Activated CD8-positive, alpha-beta memory T cell treated with anti-CD3 and anti-CD28 coated beads, Interleukin-2, amount 50 U/mL, for 24 hours (primary cell): ENCODE data around the gene TSHZ2.

Experiments used
- DNase-seq: peaks from one replicate; pipeline ENCODE4 v3.0.0-alpha.2; 2020; ENCODE audit errors: extremely low read depth

Gene TSHZ2

DNA sequence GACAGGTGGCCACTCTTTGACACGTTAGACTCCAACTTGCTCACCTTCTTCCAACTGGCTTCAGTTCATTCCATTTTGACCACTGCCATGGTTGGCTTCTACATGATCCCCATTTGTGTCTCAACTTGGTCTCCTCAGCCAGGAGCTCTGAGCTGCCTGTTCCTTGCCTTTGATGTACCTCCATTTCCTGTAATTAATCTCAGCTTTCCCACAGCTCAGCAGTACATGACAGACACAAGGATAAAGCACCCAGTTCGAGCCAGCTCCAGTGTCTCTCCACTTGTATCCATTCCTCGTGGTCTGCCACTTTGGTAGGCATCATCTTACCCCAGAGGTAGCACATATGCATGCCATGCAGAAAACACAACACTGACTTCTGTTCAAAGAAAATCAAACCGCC, 161.0 kb downstream of the TSHZ2 start:
- DNase-seq = no peak

DNA sequence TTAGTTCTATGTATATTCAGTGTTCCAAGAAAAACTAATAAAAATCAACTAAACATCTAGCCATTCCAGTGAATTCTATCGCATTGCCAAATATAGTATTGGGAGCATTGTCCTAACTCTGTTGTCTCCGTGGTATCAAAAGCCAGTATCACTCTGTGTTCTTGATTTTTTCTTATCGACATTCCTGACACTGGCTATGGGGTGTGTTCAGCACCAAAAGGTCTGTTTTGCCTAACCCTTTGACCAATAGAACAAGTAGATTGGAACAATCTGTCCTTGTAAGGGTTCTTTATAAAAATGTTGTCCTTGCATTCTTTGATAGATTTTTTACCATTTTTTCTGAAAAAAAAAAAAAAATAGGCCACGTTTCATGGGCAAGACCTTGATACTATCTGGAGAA, 161.5 kb downstream of the TSHZ2 start:
- no peak for DNase-seq

DNA sequence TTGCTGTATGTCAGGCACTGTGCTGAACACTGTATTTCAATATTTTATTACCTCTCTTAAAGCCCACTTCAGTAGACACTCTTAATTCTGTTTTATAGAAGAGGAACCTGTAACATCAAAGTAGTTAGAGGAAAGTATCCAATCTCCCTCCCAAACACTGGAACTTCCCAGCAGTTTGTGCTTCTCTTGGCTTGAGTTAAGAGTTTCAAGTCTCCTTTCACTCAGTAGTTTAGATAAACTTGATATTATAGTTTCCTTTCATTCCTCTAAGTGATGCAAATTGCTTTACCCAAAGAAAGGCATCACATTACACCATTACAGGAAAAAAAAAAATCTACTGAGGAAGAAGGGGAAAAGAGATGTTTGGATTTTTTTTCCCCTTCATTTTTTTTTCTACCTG, 164.3 kb downstream of the TSHZ2 start:
- DNase-seq = no peak

DNA sequence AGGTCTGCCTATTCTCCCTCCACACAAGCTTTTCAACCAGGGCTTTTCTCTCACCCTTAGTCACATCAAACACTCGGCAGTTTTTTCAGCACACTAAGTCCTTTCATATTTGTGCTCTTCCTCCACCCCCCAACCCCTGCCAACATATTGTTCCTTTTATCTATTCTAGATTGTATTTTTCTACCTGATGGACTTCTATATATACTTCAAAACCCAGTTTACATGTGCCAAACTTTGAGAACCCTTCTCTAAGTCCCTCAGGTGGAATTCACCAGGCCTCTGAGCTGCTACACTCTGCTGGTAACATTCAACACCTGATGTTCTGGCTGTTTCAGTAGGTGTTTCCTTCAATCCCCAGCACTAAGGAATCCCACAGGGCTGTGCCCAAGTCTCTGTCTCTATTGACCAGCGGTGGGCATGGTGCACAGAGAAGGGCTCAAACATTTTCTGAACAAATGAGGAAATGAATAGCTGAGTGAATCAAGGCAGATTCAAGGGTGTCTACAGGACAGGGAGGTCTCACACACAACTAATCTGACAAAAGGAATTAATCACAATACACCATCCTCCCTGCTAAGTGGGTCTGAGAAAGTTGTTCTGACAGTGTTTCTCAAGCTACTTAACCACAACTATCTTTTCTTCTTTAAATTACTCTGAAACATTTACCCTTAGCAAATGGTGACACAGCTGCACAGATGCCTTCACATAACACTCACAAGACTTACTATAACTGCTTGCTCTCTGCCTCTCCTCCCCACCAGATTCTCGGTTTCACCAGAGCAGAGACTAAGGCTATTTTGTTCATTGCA, 166.5 kb downstream of the TSHZ2 start:
- no peak for DNase-seq

DNA sequence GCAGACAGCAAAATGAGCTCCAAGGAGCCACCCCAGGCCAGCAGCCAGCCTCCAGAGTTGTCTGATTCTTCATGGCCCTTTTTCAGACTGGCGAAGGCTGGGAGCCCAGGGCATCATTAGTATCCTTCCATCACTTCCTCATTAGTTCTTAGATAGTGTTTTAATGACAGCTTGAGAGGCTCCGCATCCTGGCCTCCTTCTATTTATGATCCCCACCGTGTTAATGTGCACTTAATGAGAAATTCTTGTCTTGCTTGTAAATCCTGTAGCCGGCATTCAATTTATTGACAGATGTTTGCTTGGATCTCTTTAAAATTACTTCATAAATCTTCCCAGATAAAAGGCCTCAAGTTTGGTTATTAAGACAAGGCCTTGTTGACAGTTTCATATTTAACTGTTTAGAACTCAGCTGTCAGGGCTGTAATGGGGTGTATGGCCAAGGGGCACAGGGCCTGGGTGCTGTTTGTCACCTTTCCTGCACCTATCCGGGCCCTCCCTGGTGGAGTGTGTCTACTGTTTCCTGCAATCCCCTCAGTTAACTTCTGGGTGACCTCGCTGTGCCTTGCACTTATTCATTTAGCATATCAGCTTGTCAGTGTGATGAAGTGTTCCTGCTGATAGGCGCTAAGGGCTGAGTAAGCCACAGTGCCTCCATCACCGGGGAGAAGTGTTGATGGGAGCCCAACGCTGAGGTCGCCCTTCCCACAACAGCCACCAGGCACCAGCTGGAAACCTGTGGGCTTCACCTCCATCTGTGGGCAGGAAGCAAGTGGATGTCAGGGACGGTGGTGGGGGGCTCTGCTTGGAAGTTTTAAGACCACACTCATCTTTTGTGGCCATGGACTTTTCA, 169.3 kb downstream of the TSHZ2 start:
- DNase-seq = no peak

DNA sequence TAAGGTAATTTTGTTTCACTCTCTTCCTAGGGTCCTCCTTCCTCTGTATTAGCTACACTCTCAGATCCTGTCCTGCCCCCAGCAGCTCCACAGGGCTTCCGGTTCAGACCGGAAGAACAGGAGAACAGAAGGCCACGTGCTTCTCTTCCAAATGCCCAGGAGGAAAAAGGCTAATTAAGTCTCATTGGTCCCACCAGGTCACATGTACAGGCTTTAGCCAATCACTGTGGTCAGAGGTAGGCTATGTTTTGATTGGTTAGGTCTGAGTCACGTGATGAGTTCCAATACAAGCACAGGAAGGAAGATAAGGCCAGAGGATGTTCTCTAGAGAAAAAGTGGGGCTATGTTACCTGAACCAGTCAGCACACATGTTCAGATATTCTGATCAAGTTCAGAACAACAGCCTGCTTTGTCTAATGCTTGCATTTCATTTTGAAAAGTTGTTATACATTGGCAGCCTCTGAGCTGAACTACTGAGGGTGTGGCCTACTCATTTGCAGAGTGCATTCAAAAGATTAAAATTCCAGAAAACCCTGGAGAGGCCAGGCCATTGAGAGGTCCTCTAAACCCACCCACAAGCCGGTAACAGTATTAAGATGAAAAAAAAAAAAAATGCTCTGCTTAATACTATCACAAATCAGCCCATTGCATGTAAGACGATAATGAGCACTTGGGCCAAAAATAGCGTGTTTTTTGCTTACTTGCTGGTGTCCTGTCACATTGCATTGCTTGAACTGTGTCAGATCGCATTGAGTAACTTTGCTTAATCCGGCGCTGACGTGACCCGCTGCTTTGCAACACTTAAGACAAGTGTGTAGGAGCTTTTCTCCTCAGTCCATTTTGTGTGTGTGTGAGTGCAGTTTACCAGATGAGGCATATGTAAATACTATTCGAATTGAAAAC, 170.3 kb downstream of the TSHZ2 start:
- DNase-seq = no peak

DNA sequence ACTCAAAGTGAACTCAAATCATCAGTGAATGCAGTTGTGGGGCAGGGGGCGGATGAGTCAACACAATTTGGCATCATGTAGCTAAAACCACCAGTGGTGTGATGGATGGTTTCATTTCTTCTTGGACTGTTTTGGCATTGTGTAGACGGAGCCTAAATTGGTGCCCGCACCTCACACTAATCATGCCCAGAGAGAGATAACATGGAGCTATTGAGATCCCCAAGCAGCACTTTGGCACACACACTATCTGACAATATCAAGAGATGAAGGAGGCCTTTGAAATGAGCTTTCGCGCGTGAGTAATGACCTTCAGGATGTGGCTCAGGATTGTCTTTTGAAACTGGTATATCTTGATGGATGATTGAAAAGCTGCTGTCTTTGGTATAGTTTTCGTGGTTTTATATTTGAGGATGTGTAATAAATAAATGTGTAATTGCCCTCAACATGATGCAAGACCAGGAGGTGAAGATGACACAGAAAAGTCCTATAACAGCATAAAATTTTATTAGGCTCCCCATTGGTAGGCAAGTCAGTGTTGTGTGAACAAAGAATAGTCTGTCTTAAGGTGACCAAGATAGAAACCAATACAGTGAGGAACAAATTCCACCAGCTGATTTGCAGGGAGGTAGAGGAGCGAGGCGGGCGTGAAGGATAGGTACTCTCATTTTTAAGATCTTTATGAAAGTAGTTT, 174.2 kb downstream of the TSHZ2 start:
- no peak for DNase-seq

DNA sequence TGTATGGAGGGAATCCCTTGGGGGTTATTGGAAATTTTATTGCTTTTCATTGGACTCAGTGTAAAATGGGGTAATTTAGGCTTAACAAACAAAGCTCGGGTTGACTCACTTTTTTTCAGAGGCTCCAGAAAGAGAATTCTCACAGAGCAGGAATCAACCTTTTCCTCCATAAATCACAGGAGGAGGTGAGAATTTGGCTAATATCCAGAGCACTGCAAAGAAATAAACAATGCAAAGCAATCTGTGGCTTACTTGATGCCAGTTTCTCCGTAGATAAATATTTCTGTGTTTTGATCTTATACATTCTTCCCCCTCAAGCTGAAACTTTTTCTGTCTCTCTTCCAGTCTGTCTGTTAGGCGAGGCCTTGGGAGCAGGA, 176.6 kb downstream of the TSHZ2 start:
- no peak for DNase-seq

DNA sequence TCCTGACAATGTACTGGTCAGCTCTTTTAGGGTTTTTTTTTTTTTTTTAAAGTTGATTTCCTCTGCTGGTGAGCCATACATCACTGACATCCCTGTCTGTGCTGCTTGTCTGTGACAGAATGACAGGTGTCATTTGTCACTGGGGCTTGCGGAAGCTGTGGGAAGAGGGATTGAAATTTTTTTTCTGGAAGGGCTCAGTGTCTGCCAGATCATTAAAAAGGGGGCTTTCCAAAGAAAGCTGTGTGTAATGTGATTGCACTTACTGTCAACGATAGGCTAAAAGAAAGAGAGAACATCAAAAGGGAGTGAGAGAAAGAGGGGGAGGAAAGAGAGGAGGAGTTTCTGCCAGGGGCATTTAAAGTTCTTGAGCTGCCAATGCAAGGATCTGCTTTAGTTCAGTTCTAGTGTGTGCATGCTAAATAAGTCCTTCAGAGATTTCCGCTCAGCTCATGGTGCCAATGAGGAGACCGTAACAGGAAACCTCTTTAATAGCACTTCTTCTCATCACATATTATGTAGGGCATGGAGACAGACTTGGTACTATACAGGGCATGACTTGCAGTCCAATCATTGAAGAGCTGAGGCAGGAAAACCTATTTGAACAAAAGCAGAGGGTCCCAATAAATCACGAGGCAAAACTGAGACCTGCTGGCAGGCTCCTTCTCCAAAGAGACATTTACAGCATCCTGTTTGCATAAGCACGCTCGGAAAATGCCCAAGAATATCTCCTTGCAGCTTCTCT, 177.2 kb downstream of the TSHZ2 start:
- no peak for DNase-seq

DNA sequence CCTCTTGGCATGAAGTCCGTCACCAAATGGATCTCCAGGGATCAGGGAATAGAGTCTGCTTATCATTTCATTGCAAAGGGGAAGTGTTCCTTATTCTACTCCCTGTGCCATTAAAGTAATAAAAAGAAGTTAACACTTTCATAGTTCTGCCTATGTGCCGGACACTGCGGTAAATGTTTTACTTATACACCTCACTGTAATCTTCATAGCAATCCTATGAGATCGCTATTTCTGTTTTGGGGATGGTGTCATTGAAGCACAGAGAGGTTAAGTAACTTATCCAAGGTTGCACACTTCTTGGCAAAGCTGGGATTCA, 177.7 kb downstream of the TSHZ2 start:
- no peak for DNase-seq

DNA sequence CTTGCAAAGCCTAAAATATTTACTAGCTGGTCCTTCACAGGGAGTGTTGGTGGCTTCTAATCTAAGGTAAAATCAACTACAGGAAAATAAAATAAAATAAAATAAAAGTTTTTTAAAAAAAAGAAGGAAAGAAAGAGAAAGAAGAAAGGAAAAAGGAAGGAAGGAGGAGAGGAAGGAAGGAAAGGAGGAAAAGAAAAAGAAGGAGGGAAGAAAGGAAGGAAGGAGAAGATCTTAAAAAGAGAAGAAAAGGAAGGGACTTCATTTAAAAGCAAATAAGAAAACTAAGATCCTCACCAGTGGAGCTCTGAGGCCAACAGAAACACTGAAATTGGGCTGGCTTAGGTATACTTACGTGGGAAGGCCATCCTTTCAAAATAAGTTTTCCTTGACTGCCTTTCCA, 178.4 kb downstream of the TSHZ2 start:
- no peak for DNase-seq

DNA sequence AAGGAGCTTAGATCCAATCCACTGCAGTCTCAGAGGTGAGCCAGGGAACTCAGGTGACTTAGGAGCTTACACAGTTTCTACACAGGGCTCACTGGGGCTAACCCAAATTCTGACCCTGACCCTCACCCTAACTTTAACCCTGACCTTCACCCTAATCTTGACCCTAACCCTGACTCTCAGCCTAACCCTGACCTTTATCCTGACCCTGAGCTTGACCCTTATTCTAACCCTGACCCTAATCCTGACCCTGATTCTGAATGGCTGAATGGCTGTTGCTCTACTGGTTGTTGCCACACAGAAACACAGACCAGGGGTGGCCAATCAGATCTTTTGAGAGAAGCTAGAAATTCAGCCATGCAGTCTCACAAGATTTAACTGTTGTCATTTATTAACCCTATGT, 180.1 kb downstream of the TSHZ2 start:
- no peak for DNase-seq

DNA sequence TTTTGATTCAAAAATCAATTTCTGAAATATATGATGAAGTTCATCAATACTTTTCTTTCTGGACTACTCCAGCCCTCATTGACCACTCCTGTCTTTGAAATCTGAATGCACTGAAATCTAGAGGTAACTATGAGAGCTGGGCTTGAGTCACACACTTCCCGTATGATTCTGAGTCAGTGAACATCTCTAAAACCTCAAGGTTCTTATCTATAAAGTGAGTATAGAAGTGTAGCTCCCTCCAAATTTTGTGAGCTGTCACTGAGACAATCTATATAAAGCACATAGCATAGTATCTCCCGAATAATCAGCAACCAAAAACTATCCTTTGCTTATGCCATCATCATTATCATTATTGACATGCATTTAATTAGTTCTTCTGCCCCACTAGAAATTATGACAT, 182.4 kb downstream of the TSHZ2 start:
- DNase-seq = no peak

DNA sequence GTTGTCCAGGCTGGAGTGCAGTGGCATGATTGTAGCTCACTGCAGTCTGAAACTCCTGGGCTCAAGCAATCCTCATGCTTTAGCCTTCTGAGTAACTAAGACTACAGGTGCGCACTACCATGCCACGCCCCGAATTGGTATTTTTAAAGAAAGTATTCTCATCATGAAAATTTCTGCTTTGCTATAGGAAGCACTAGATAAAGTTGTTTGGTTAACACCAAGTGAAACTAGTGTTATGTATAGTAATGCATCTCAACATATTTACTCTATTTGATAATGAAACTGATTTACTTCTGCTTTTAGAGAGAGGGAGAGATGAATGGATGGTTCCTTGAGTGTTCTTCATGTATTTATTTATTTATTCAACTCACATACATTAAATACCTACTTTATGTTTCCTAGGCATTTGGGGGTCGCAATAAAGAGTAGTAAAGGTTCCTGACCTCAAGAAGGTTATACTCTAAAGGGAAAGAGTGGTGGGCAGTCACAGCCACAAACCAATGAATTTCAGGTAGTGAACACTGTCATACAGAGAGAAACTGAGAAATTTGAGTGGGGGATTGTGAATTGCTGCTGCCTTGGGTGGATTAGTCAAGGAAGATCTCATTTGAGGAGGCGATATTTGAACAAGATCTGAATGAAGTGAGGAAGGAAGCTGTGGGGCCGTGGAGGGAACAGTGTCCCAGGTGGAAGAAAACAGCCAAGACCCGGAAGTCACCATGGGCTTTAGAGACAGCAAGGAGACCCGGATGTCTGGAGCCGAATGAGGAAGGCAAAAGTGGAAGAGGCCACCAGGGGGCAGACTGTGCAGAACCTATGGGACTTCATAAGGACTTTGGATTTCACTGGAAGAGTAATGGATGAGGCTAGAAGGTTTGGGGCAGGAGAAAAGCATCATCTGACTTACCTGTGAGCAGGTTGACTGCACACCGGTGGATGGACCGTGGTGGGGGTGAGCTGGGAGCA, 185.6 kb downstream of the TSHZ2 start:
- DNase-seq = no peak

DNA sequence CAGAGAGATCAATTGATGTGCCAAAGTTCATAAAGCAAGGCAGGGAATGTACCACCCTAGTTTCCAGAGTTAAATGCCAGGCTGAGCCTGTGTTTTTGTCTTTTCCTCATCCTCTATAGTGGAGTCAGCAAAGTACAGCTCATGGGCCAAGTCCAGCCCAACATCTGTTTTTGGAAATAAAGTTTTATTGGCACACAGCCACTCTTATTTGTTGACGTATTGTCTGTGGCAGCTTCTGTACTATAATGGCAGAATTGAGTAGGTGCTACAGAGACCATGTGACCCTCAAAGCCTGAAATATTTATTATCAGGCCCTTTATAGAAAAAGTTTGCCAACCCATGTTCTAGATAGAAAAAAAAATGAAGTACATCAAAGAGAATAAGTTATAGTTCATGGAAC, 187.0 kb downstream of the TSHZ2 start:
- no peak for DNase-seq

DNA sequence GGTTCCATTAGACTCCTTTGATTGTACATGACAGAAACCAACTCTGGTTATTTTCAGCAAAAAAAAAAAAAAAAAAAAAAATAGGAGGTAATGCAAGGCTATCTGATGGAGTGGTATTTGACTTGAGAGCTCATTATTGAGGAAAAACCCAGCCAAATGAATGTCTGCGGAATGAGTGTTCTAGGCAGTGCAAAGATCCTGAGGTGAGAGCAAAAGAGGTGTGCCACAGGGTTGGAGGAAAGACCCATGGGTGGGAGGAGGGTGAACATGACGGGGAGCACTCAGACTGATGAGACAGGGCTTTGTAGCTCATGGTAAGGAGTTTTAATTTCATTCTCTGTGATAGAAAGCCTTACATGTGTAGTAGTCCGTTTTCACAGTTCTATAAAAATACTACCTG, 188.9 kb downstream of the TSHZ2 start:
- no peak for DNase-seq

DNA sequence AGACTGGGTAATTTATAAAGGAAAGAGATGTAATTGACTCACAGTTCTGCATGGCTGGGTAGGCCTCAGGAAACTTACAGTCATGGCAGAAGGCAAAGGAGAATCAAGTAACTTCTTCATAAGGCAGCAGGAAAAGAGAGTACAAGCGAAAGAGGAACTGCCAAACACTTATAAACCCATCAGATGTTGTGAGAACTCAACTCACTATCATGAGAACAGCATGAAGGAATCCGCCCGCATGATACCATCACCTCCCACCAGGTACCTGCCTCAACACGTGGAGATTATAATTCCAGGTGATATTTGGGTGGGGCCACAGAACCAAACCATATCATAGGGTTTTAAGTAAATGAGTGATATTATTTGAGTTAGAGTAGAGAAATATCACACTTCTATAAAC, 189.3 kb downstream of the TSHZ2 start:
- DNase-seq = no peak

DNA sequence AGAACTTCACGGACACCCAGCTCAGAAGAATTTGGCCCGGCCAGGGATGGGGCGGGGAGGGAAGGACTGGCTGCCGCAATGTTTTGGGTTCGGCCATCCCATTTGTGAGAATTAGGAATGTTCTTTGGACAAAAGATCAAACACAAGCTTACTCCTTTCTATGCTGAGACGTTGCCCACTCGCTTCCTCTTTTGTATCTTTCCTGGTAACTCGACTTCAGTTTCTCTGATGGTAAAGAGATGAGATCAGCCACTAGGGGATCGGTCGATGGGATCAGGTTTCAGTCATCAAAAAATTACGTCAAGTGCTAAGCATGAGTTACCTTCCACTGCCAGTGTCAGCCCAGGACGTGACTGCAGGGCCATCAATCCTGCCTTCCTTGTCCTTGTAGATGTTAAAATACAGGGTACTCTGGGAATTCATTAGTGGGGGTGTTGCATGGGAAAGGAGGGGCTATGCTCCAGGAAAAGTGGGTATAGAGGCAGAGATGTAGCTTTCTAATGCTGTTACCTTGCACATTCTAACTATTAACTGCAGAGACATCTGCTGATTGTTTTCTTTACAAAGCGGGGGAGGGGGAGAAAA, 190.2 kb downstream of the TSHZ2 start:
- DNase-seq = no peak

DNA sequence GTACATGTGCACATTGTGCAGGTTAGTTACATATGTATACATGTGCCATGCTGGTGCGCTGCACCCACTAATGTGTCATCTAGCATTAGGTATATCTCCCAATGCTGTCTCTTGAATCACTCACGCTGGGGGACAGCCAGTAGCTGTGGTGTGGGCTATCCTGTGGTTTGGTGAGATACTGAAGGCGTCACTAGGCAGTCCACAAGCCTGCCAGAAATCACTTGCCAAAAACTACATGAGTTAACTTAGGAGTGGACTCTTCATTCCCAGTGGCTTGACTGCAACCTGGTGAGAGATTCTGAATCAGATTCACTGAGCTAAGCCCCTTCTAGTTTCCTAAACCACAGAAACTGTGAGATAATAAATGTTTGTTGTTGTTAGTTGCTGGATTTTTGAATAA, 191.3 kb downstream of the TSHZ2 start:
- DNase-seq = no peak

DNA sequence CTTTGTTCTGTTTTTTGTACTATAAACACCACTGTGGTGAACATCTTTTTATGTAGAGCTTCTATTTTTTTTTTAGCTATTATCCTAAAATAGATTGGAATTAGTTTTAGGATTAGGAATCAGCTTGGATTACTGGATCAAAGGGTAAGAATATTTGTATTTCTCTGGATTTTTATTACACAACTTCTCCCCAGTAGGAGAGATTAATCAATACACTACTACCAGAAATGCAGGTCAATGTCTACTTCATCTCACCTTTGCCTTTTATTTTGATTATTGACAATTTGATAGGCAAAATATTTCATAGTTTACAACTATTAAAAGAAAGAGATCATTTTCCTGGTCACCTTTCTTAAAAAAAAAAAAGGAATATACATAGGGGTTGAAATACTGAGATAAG, 191.9 kb downstream of the TSHZ2 start:
- DNase-seq = no peak
